ENCODE measurements around the gene TRAF6. TPM values are rescaled to one million over a fixed set of nuclear protein-coding genes. Genes with fewer than 3 reads are reported as not detected.

Gene TRAF6
- total RNA-seq, 1 donor from 2014 or later, result 20.4 TPM

- Mint-ChIP-seq H3K4me1 (ENCODE audit: unreplicated experiment) (peaks cover 34% of the 10 kb centered on the region), H3K4me3 (ENCODE audit: unreplicated experiment) (peak overlapping the region; percentile 79), H3K27me3 (ENCODE audit: unreplicated experiment) (peaks cover 26% of the 10 kb centered on the region), H3K9me3 (ENCODE audit: unreplicated experiment) (no peaks in the 10 kb centered on the region), H3K27ac (ENCODE audit: unreplicated experiment) (no peak overlapping the region), H3K36me3 (ENCODE audit: low read depth, unreplicated experiment) (peaks cover 77% of the 10 kb centered on the region)
- DNase-seq (ENCODE audit: low spot score), result no peak
- TF ChIP-seq, protein P1, sequence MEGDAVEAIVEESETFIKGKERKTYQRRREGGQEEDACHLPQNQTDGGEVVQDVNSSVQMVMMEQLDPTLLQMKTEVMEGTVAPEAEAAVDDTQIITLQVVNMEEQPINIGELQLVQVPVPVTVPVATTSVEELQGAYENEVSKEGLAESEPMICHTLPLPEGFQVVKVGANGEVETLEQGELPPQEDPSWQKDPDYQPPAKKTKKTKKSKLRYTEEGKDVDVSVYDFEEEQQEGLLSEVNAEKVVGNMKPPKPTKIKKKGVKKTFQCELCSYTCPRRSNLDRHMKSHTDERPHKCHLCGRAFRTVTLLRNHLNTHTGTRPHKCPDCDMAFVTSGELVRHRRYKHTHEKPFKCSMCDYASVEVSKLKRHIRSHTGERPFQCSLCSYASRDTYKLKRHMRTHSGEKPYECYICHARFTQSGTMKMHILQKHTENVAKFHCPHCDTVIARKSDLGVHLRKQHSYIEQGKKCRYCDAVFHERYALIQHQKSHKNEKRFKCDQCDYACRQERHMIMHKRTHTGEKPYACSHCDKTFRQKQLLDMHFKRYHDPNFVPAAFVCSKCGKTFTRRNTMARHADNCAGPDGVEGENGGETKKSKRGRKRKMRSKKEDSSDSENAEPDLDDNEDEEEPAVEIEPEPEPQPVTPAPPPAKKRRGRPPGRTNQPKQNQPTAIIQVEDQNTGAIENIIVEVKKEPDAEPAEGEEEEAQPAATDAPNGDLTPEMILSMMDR (IDR thresholded peaks at IDR 0.05; ENCODE audit: unreplicated experiment), result no peak
These were observed 54.4 kb downstream of the TRAF6 start for GRCh38 chr11:36455658-36456111.

- DNase-seq (ENCODE audit: low spot score), result no peak
- Mint-ChIP-seq H3K36me3 (ENCODE audit: low read depth, unreplicated experiment) (peaks cover 78% of the 10 kb centered on the region), H3K4me3 (ENCODE audit: unreplicated experiment) (no peak overlapping the region), H3K27me3 (ENCODE audit: unreplicated experiment) (peaks cover 22% of the 10 kb centered on the region), H3K9me3 (ENCODE audit: unreplicated experiment) (no peaks in the 10 kb centered on the region), H3K4me1 (ENCODE audit: unreplicated experiment) (peaks cover 30% of the 10 kb centered on the region), H3K27ac (ENCODE audit: unreplicated experiment) (no peak overlapping the region)
- TF ChIP-seq, protein P1 (IDR thresholded peaks at IDR 0.05; ENCODE audit: unreplicated experiment), result no peak
These were observed 55.0 kb downstream of the TRAF6 start for GRCh38 chr11:36454941-36455631.

DNA sequence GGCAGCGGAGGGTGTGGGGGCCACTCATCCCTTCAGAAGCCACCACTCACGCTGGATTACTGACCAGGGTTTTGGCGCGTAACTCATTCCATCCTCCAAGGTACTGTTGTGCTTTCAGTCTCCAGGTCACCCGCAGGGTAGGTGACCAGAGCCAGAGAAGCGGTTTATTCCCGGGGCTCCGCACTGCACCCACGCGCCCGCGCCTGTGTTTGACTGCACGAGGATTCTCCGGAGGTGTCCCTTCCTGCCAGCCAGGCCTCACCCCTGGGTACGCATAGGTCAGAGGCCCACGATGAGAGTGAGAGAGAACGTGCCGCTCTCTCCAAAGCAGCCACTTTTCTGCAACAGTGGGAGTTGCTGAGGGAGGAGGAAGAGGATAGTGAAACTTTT, 55.5 kb downstream of the TRAF6 start:
- peaks cover 82% of the 10 kb centered on the region for H3K36me3 Mint-ChIP-seq (ENCODE audit: low read depth, unreplicated experiment)
- no peak for DNase-seq (ENCODE audit: low spot score)
- TF ChIP-seq, protein P1 (IDR thresholded peaks at IDR 0.05; ENCODE audit: unreplicated experiment), result no peak
- H3K4me3 Mint-ChIP-seq (ENCODE audit: unreplicated experiment), result peak overlapping the region; percentile 37
- no peaks in the 10 kb centered on the region for H3K9me3 Mint-ChIP-seq (ENCODE audit: unreplicated experiment)
- peaks cover 35% of the 10 kb centered on the region for H3K4me1 Mint-ChIP-seq (ENCODE audit: unreplicated experiment)
- H3K27ac Mint-ChIP-seq (ENCODE audit: unreplicated experiment), result no peak overlapping the region
- peaks cover 21% of the 10 kb centered on the region for H3K27me3 Mint-ChIP-seq (ENCODE audit: unreplicated experiment)

- H3K27ac Mint-ChIP-seq (ENCODE audit: unreplicated experiment), result peak overlapping the region; percentile 67
- peaks cover 42% of the 10 kb centered on the region for H3K4me1 Mint-ChIP-seq (ENCODE audit: unreplicated experiment)
- peak overlapping the region; percentile 48 for H3K4me3 Mint-ChIP-seq (ENCODE audit: unreplicated experiment)
- peaks cover 90% of the 10 kb centered on the region for H3K36me3 Mint-ChIP-seq (ENCODE audit: low read depth, unreplicated experiment)
- TF ChIP-seq, protein P1 (IDR thresholded peaks at IDR 0.05; ENCODE audit: unreplicated experiment), result no peak
- DNase-seq (ENCODE audit: low spot score), result no peak
- peaks cover 24% of the 10 kb centered on the region for H3K27me3 Mint-ChIP-seq (ENCODE audit: unreplicated experiment)
- no peaks in the 10 kb centered on the region for H3K9me3 Mint-ChIP-seq (ENCODE audit: unreplicated experiment)
These were observed 56.4 kb downstream of the TRAF6 start for GRCh38 chr11:36453678-36454077.

- no peak for DNase-seq (ENCODE audit: low spot score)
- Mint-ChIP-seq H3K36me3 (ENCODE audit: low read depth, unreplicated experiment) (peaks cover 93% of the 10 kb centered on the region), H3K9me3 (ENCODE audit: unreplicated experiment) (no peaks in the 10 kb centered on the region), H3K4me1 (ENCODE audit: unreplicated experiment) (peaks cover 48% of the 10 kb centered on the region), H3K27ac (ENCODE audit: unreplicated experiment) (peak overlapping the region; percentile 10), H3K4me3 (ENCODE audit: unreplicated experiment) (no peak overlapping the region), H3K27me3 (ENCODE audit: unreplicated experiment) (peaks cover 27% of the 10 kb centered on the region)
- TF ChIP-seq, protein P1 (IDR thresholded peaks at IDR 0.05; ENCODE audit: unreplicated experiment), result no peak
These were observed 57.1 kb downstream of the TRAF6 start for GRCh38 chr11:36452961-36453360.

Measured in endothelial cell (in vitro differentiated cells).